ENCODE data around the gene VARS2.
A peak's percentile ranks its signal among the peaks of the same experiment; 100 is the strongest.

The VARS2 gene

GRCh38 chr6:30891450-30891723 is 22.7 kb upstream of the VARS2 start:
- H3K4me3 ChIP-seq (ENCODE audit: low read depth, low read length) = no peak overlapping the region
- no peak for DNase-seq (ENCODE audit: low read depth, low spot score)
- ChIA-PET CTCF (interaction anchor here (1.0 to 2.3 kb wide), 4 partner anchors 9 to 24 kb away, joined by 3 to 9 read pairs (median 4); no protein-coding TSS in a partner anchor), POLR2A (no interaction called here)
- TF ChIP-seq CTCF (IDR thresholded peaks at IDR 0.05; ENCODE audit: insufficient read depth, low read length, missing control alignments) = no peak

- no peak for TF ChIP-seq CTCF (IDR thresholded peaks at IDR 0.05; ENCODE audit: insufficient read depth, low read length, missing control alignments)
- ChIA-PET CTCF (interaction anchor here (1.0 to 2.3 kb wide), 3 partner anchors 13 to 23 kb away, joined by 3 to 9 read pairs (median 3); no protein-coding TSS in a partner anchor), POLR2A (no interaction called here)
- DNase-seq (ENCODE audit: low read depth, low spot score) = no peak
- H3K4me3 ChIP-seq (ENCODE audit: low read depth, low read length) = no peak overlapping the region
Observed at GRCh38 chr6:30891816-30892538, 22.1 kb upstream of the VARS2 start.

GRCh38 chr6:30893001-30893591 is 20.9 kb upstream of the VARS2 start:
- ChIA-PET CTCF (interaction anchor here (1.3 to 1.4 kb wide), 2 partner anchors 18 to 176 kb away, joined by 3 read pairs; no protein-coding TSS in a partner anchor), POLR2A (no interaction called here)
- peak; percentile 14 for TF ChIP-seq CTCF (IDR thresholded peaks at IDR 0.05; ENCODE audit: insufficient read depth, low read length, missing control alignments)
- DNase-seq (ENCODE audit: low read depth, low spot score) = no peak
- no peak overlapping the region for H3K4me3 ChIP-seq (ENCODE audit: low read depth, low read length)

- no peak for DNase-seq (ENCODE audit: low read depth, low spot score)
- POLR2A ChIA-PET = no interaction called here
- TF ChIP-seq CTCF (IDR thresholded peaks at IDR 0.05; ENCODE audit: insufficient read depth, low read length, missing control alignments) = no peak
- no peak overlapping the region for H3K4me3 ChIP-seq (ENCODE audit: low read depth, low read length)
- CTCF ChIA-PET = interaction anchor here (1.0 to 1.4 kb wide), 3 partner anchors 9 to 176 kb away, joined by 3 to 4 read pairs (median 3); partner anchors contain the start of gene DDR1
Observed at GRCh38 chr6:30893666-30894065, 20.4 kb upstream of the VARS2 start.

GRCh38 chr6:30894381-30894780 is 19.7 kb upstream of the VARS2 start:
- TF ChIP-seq CTCF (IDR thresholded peaks at IDR 0.05; ENCODE audit: insufficient read depth, low read length, missing control alignments) = no peak
- CTCF ChIA-PET = interaction anchor here (0.7 to 1.4 kb wide), 4 partner anchors 9 to 175 kb away, joined by 3 to 4 read pairs (median 3); partner anchors contain the start of genes DDR1 and SFTA2
- H3K4me3 ChIP-seq (ENCODE audit: low read depth, low read length) = no peak overlapping the region
- DNase-seq (ENCODE audit: low read depth, low spot score) = no peak
- POLR2A ChIA-PET = no interaction called here

GRCh38 chr6:30894935-30895334 is 19.1 kb upstream of the VARS2 start:
- no peak overlapping the region for H3K4me3 ChIP-seq (ENCODE audit: low read depth, low read length)
- DNase-seq (ENCODE audit: low read depth, low spot score) = no peak
- CTCF ChIA-PET = interaction anchor here (1.0 to 3.4 kb wide), 4 partner anchors 10 to 66 kb away, joined by 3 to 20 read pairs (median 4); partner anchors contain the start of genes DDR1 and VARS2
- POLR2A ChIA-PET = no interaction called here
- no peak for TF ChIP-seq CTCF (IDR thresholded peaks at IDR 0.05; ENCODE audit: insufficient read depth, low read length, missing control alignments)

Data from AG04449 (cell line).